Measurements from ENCODE around the gene IL10.

IL10 gene

GRCh38 chr1:206774093-206774492 lies 1.8 kb upstream of the IL10 start:
- Histone ChIP-seq H3K4me1 (ENCODE audit: control insufficient read depth, insufficient read depth, low read length) (no peaks in the 10 kb centered on the region), H3K4me3 (ENCODE audit: low read depth, low read length) (no peak overlapping the region), H3K36me3 (ENCODE audit: control insufficient read depth in 2 of 2, insufficient read depth in 1 of 2, low read length in 2 of 2) (no peaks in the 10 kb centered on the region), H3K9me3 (ENCODE audit: control insufficient read depth, insufficient read depth, low read depth, low read length) (no peaks in the 10 kb centered on the region), H3K27ac (ENCODE audit: extremely low read depth, low read depth, low read length) (no peak overlapping the region)
- TF ChIP-seq ZSCAN4 (tag by site-specific recombination; IDR thresholded peaks at IDR 0.05) = no peak
- no peak for TF ChIP-seq ZNF324 (tag by site-specific recombination; IDR thresholded peaks at IDR 0.05)
- ChIA-PET POLR2A (no interaction called here), CTCF (interaction anchor here (0.6 to 1.0 kb wide), 2 partner anchors 29 to 295 kb away, joined by 3 read pairs; no protein-coding TSS in a partner anchor)

DNA sequence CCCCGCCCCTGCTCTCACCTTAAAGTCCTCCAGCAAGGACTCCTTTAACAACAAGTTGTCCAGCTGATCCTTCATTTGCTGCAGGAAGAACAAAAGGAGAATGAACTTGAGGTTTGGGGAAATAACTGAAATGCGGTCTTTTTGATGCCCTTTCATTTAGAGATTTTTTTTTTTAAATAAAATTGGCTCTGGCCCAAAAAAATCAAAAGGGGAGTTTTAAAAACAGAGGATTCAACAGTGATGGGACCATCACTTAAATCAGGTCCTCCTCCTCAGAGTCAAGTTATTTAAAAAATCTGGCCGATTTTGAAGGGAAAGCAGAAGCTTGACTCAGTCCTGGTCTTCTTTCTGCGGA lies 979 bp downstream of the IL10 start:
- no peaks in the 10 kb centered on the region for H3K4me1 ChIP-seq (ENCODE audit: control insufficient read depth, insufficient read depth, low read length)
- POLR2A ChIA-PET = no interaction called here
- no peak overlapping the region for H3K27ac ChIP-seq (ENCODE audit: extremely low read depth, low read depth, low read length)
- no peaks in the 10 kb centered on the region for H3K9me3 ChIP-seq (ENCODE audit: control insufficient read depth, insufficient read depth, low read depth, low read length)
- H3K36me3 ChIP-seq (ENCODE audit: control insufficient read depth in 2 of 2, insufficient read depth in 1 of 2, low read length in 2 of 2) = no peaks in the 10 kb centered on the region
- CTCF ChIA-PET = interaction anchor here (0.6 to 0.7 kb wide), 4 partner anchors 45 to 392 kb away, joined by 3 to 4 read pairs (median 4); no protein-coding TSS in a partner anchor
- no peak overlapping the region for H3K4me3 ChIP-seq (ENCODE audit: low read depth, low read length)
- TF ChIP-seq ZNF211 (tag by site-specific recombination; IDR thresholded peaks at IDR 0.05; ENCODE audit: low read depth) = no peak
- TF ChIP-seq ZNF433 (tag by site-specific recombination; IDR thresholded peaks at IDR 0.05; ENCODE audit: low read depth) = no peak
- no peak for TF ChIP-seq ZNF514 (tag by site-specific recombination; IDR thresholded peaks at IDR 0.05)
- TF ChIP-seq ZFP37 (tag by site-specific recombination; IDR thresholded peaks at IDR 0.05) = no peak
- TF ChIP-seq, protein P1, sequence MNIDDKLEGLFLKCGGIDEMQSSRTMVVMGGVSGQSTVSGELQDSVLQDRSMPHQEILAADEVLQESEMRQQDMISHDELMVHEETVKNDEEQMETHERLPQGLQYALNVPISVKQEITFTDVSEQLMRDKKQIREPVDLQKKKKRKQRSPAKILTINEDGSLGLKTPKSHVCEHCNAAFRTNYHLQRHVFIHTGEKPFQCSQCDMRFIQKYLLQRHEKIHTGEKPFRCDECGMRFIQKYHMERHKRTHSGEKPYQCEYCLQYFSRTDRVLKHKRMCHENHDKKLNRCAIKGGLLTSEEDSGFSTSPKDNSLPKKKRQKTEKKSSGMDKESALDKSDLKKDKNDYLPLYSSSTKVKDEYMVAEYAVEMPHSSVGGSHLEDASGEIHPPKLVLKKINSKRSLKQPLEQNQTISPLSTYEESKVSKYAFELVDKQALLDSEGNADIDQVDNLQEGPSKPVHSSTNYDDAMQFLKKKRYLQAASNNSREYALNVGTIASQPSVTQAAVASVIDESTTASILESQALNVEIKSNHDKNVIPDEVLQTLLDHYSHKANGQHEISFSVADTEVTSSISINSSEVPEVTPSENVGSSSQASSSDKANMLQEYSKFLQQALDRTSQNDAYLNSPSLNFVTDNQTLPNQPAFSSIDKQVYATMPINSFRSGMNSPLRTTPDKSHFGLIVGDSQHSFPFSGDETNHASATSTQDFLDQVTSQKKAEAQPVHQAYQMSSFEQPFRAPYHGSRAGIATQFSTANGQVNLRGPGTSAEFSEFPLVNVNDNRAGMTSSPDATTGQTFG (tag by site-specific recombination; IDR thresholded peaks at IDR 0.05; ENCODE audit: borderline replicate concordance) = no peak
- TF ChIP-seq ZNF449 (tag by site-specific recombination; IDR thresholded peaks at IDR 0.05) = no peak
- TF ChIP-seq ZNF560 (tag by site-specific recombination; IDR thresholded peaks at IDR 0.05; ENCODE audit: borderline replicate concordance) = no peak
- no peak for TF ChIP-seq ZNF174 (tag by site-specific recombination; IDR thresholded peaks at IDR 0.05)
- no peak for TF ChIP-seq ZNF521 (tag by site-specific recombination; IDR thresholded peaks at IDR 0.05)
- no peak for TF ChIP-seq ZNF184 (tag by site-specific recombination; IDR thresholded peaks at IDR 0.05)
- TF ChIP-seq MYNN (tag by site-specific recombination; IDR thresholded peaks at IDR 0.05; ENCODE audit: borderline replicate concordance) = no peak
- no peak for TF ChIP-seq ZNF423 (tag by site-specific recombination; IDR thresholded peaks at IDR 0.05)
- TF ChIP-seq ZNF132 (tag by site-specific recombination; IDR thresholded peaks at IDR 0.05; ENCODE audit: borderline replicate concordance) = no peak
- TF ChIP-seq ZNF600 (tag by site-specific recombination; IDR thresholded peaks at IDR 0.05) = no peak
- no peak for TF ChIP-seq ZNF239 (tag by site-specific recombination; IDR thresholded peaks at IDR 0.05)
- TF ChIP-seq BCL11B (tag by site-specific recombination; IDR thresholded peaks at IDR 0.05; ENCODE audit: low read depth) = no peak
- TF ChIP-seq, protein P2, sequence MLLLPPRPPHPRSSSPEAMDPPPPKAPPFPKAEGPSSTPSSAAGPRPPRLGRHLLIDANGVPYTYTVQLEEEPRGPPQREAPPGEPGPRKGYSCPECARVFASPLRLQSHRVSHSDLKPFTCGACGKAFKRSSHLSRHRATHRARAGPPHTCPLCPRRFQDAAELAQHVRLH (tag by site-specific recombination; IDR thresholded peaks at IDR 0.05) = no peak
- TF ChIP-seq ZNF350 (tag by site-specific recombination; IDR thresholded peaks at IDR 0.05) = no peak
